Neutrophil (primary cell): ENCODE measurements around the gene CACNA2D3.

Source experiments
- H3K27ac ChIP-seq: fragments of 200-600 bp; sonication (generic); 2 replicates; pipeline ENCODE4 v1.5.1; 2016; ENCODE audit warnings: mild to moderate bottlenecking, moderate library complexity
- H3K27me3 ChIP-seq: fragments of 200-600 bp; sonication (generic); 2 replicates; pipeline ENCODE4 v1.6.0; 2016; ENCODE audit warnings: mild to moderate bottlenecking
- H3K36me3 ChIP-seq: fragments of 200-600 bp; sonication (generic); 2 replicates; pipeline ENCODE4 v1.5.1; 2017
- H3K4me1 ChIP-seq, 2 experiments: fragments of 200-600 bp in 1 of 2; sonication (generic) in 1 of 2; 1 replicate in 1 of 2; 2 replicates in 1 of 2; pipeline versions ENCODE4 v1.5.1 to v1.6.1; 2013 to 2016; ENCODE audit warnings: low read depth in 1 of 2, low read length in 1 of 2, mild to moderate bottlenecking in 1 of 2, moderate library complexity in 1 of 2; ENCODE audit not compliant: control insufficient read depth in 1 of 2, insufficient read depth in 1 of 2
- H3K4me3 ChIP-seq, 2 experiments: fragments of 200-600 bp in 1 of 2; sonication (generic) in 1 of 2; 1 replicate in 1 of 2; 2 replicates in 1 of 2; pipeline ENCODE4 v1.5.1; 2013 to 2016; ENCODE audit warnings: low read depth in 1 of 2, low read length in 1 of 2, mild to moderate bottlenecking in 1 of 2, moderate library complexity in 1 of 2
- H3K9me3 ChIP-seq: fragments of 200-600 bp; sonication (generic); 2 replicates; pipeline ENCODE4 v1.5.1; 2016
- CTCF ChIP-seq: fragments of 200-600 bp; sonication (generic); IDR thresholded peaks from 2 replicates; pipeline ENCODE4 v1.5.1; 2016; ENCODE audit warnings: antibody characterized with exemption

The CACNA2D3 gene

GRCh38 chr3:54240309-54240708, 118.0 kb downstream of the CACNA2D3 start:
- peaks cover 4% of the 10 kb centered on the region for H3K27me3 ChIP-seq
- H3K27ac ChIP-seq, result no peak overlapping the region
- H3K36me3 ChIP-seq, result no peaks in the 10 kb centered on the region
- no peak for TF ChIP-seq CTCF
- H3K9me3 ChIP-seq, result no peaks in the 10 kb centered on the region
- no peaks in the 10 kb centered on the region for H3K4me1 ChIP-seq
- no peak overlapping the region for H3K4me3 ChIP-seq

DNA sequence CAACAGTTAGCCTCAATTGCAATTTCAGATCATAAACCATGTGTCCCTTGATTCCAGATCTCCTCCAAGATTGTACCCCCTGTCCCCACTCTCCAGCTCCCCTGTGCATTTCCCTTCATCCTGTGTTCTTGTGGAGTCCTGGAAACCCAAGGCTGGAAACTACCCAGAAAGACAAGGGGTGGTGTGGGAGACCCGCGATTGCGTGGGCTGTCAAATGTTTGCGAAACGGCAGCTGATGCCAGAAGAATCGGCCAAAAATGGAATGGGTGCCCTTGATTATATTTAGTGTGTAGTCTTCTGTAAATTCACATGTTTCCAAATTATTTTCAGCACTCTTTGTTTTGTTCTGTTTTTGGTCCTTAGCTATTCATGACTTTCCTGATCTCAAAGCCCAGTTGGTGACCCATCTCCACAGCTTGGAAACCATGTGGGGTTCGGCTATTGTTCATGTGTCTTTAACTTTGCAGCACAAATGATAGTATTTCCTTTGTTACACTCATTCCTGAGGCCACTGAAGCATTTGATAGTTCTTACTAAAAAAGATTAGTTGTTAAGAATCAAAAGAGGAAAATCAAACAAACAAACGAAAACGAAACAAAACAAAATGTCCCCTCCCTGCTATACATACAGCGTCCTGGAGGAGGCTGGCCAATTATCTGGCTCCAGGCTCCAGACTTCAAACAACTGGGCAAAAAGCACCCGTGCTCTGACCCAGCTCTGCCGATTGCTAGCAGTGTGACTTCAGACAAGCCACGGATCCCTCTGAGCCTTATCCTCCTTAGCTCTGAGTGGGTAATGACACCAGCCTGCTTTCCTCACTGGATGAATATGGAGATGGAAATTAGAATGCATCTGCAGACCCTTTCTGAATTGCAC, 120.9 kb downstream of the CACNA2D3 start:
- TF ChIP-seq CTCF, result no peak

GRCh38 chr3:54243960-54244682, 121.8 kb downstream of the CACNA2D3 start:
- Histone ChIP-seq H3K4me1 (no peaks in the 10 kb centered on the region), H3K4me3 (no peak overlapping the region), H3K9me3 (no peaks in the 10 kb centered on the region), H3K36me3 (no peaks in the 10 kb centered on the region), H3K27ac (no peak overlapping the region), H3K27me3 (no peaks in the 10 kb centered on the region)
- TF ChIP-seq CTCF, result no peak

More for the DNA sequence above, 120.9 kb downstream of the CACNA2D3 start:
- Histone ChIP-seq H3K9me3 (no peaks in the 10 kb centered on the region), H3K27me3 (no peaks in the 10 kb centered on the region), H3K4me1 (no peaks in the 10 kb centered on the region), H3K27ac (no peak overlapping the region), H3K4me3 (no peak overlapping the region), H3K36me3 (no peaks in the 10 kb centered on the region)

- H3K27me3 ChIP-seq, result peaks cover 23% of the 10 kb centered on the region
- no peak overlapping the region for H3K27ac ChIP-seq
- TF ChIP-seq CTCF, result no peak
- no peaks in the 10 kb centered on the region for H3K4me1 ChIP-seq
- no peak overlapping the region for H3K4me3 ChIP-seq
- H3K9me3 ChIP-seq, result no peaks in the 10 kb centered on the region
- H3K36me3 ChIP-seq, result no peaks in the 10 kb centered on the region
Observed at GRCh38 chr3:54251705-54252104, 129.4 kb downstream of the CACNA2D3 start.

- peaks cover 52% of the 10 kb centered on the region for H3K27me3 ChIP-seq
- H3K36me3 ChIP-seq, result no peaks in the 10 kb centered on the region
- H3K4me1 ChIP-seq, result no peaks in the 10 kb centered on the region
- H3K9me3 ChIP-seq, result no peaks in the 10 kb centered on the region
- no peak for TF ChIP-seq CTCF
- no peak overlapping the region for H3K27ac ChIP-seq
- H3K4me3 ChIP-seq, result no peak overlapping the region
Observed at GRCh38 chr3:54257125-54257720, 134.9 kb downstream of the CACNA2D3 start.
